Chondrocyte (in vitro differentiated cells): ENCODE data around the gene TM4SF4. TPM values are rescaled to one million over a fixed set of nuclear protein-coding genes. Genes with fewer than 3 reads are reported as not detected.

Source experiments
- DNase-seq: peaks from one replicate; pipeline ENCODE4 v3.0.0; 2021; ENCODE audit warnings: mixed read lengths, low spot score
- H3K27ac Mint-ChIP-seq: one replicate; pipeline ENCODE4 v1.8.0; 2021; ENCODE audit warnings: mild to moderate bottlenecking, moderate library complexity, mixed read lengths; ENCODE audit not compliant: unreplicated experiment
- H3K27me3 Mint-ChIP-seq: 2 replicates; pipeline ENCODE4 v1.8.0; 2021; ENCODE audit warnings: low read depth, mixed read lengths
- H3K36me3 Mint-ChIP-seq: 2 replicates; pipeline ENCODE4 v1.8.0; 2021; ENCODE audit warnings: low read depth, mixed read lengths
- H3K4me1 Mint-ChIP-seq: 2 replicates; pipeline ENCODE4 v1.8.0; 2021; ENCODE audit warnings: low read depth, mild to moderate bottlenecking, mixed read lengths
- H3K4me3 Mint-ChIP-seq: one replicate; pipeline ENCODE4 v1.8.0; 2021; ENCODE audit warnings: mild to moderate bottlenecking, moderate library complexity, mixed read lengths; ENCODE audit not compliant: unreplicated experiment
- H3K9me3 Mint-ChIP-seq: 2 replicates; pipeline ENCODE4 v1.8.0; 2021; ENCODE audit warnings: low read depth, mixed read lengths
- CTCF ChIP-seq: fragments of 200-600 bp; sonication (generic); IDR thresholded peaks from 2 replicates; pipeline ENCODE4 v1.5.0; 2021; ENCODE audit warnings: antibody characterized with exemption, mild to moderate bottlenecking, moderate library complexity
- total RNA-seq: library from RNA; stranded (reverse); gene quantifications from 3 replicates; pipeline ENCODE4 v1.2.1, GENCODE V29; 2021

The TM4SF4 gene
- total RNA-seq, 1 donor from 2014 or later, result not detected

GRCh38 chr3:149449182-149449581 lies 25.3 kb upstream of the TM4SF4 start:
- no peak for DNase-seq
- TF ChIP-seq CTCF, result no peak

GRCh38 chr3:149449799-149450198 lies 24.7 kb upstream of the TM4SF4 start:
- no peak for TF ChIP-seq CTCF
- Mint-ChIP-seq H3K4me1 (peaks cover 42% of the 10 kb centered on the region), H3K4me3 (no peak overlapping the region), H3K36me3 (peaks cover 2% of the 10 kb centered on the region), H3K27ac (peak overlapping the region; percentile 95), H3K27me3 (no peaks in the 10 kb centered on the region), H3K9me3 (peaks cover 15% of the 10 kb centered on the region)
- DNase-seq, result no peak

More at GRCh38 chr3:149449182-149449581, 25.3 kb upstream of the TM4SF4 start:
- peaks cover 2% of the 10 kb centered on the region for H3K36me3 Mint-ChIP-seq
- peak overlapping the region; percentile 95 for H3K27ac Mint-ChIP-seq
- H3K4me1 Mint-ChIP-seq, result peaks cover 36% of the 10 kb centered on the region
- H3K9me3 Mint-ChIP-seq, result peaks cover 15% of the 10 kb centered on the region
- no peak overlapping the region for H3K4me3 Mint-ChIP-seq
- H3K27me3 Mint-ChIP-seq, result no peaks in the 10 kb centered on the region

- no peak overlapping the region for H3K4me3 Mint-ChIP-seq
- peaks cover 2% of the 10 kb centered on the region for H3K36me3 Mint-ChIP-seq
- peak overlapping the region; percentile 95 for H3K27ac Mint-ChIP-seq
- no peaks in the 10 kb centered on the region for H3K27me3 Mint-ChIP-seq
- peaks cover 15% of the 10 kb centered on the region for H3K9me3 Mint-ChIP-seq
- no peak for DNase-seq
- no peak for TF ChIP-seq CTCF
- peaks cover 46% of the 10 kb centered on the region for H3K4me1 Mint-ChIP-seq
These were observed 24.2 kb upstream of the TM4SF4 start for GRCh38 chr3:149450281-149450680.

GRCh38 chr3:149452036-149452435 lies 22.5 kb upstream of the TM4SF4 start:
- DNase-seq, result no peak
- Mint-ChIP-seq H3K9me3 (peaks cover 15% of the 10 kb centered on the region), H3K27ac (no peak overlapping the region), H3K27me3 (no peaks in the 10 kb centered on the region), H3K36me3 (peaks cover 2% of the 10 kb centered on the region), H3K4me1 (peaks cover 42% of the 10 kb centered on the region), H3K4me3 (no peak overlapping the region)
- TF ChIP-seq CTCF, result no peak

GRCh38 chr3:149453140-149453805 lies 21.2 kb upstream of the TM4SF4 start:
- no peaks in the 10 kb centered on the region for H3K27me3 Mint-ChIP-seq
- H3K27ac Mint-ChIP-seq, result no peak overlapping the region
- DNase-seq, result no peak
- H3K4me3 Mint-ChIP-seq, result no peak overlapping the region
- no peak for TF ChIP-seq CTCF
- H3K9me3 Mint-ChIP-seq, result peaks cover 15% of the 10 kb centered on the region
- H3K36me3 Mint-ChIP-seq, result peaks cover 2% of the 10 kb centered on the region
- peaks cover 36% of the 10 kb centered on the region for H3K4me1 Mint-ChIP-seq
